ENCODE data around the gene C1orf167.

C1orf167 gene

DNA sequence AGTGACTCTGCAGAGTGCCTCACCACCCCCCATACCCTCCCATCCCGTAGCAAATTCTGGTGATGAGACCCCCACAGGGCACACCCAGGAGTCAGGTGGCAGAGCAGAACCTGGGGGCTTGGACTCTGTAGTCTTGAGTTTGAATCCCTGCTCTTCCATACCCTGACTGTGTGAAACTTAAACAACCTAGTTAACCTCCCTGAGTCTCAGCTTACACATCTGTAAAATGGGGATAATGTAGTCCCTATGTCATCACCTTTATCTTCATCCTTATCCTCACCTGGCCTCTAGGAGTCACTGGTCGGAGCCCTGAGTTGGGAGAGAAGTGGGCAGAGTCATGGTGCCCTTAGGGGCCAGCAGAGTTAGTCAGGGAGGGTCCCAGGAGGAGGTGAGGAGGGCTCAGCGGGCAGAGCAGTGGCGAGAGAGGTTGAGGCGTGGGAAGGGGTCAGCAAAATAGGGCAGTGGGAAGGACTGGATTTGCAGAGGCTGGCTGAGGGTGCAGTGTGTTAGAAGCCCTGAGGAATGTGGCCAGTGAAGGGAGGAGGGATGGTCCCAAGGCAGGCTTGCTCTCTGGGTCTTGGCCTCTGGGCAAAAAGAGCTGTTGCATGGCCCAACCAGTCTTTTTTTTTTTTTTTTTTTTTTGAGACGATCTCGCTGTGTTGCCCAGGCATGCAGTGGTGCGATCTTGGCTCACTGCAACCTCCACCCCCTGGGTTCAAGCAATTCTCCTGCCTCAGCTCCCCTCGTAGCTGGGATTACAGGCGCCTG, 18.6 kb downstream of the C1orf167 start:
- no peak overlapping the region for H3K4me3 ChIP-seq (ENCODE audit: low read length)
- DNase-seq (ENCODE audit: low read depth, low spot score): no peak

DNA sequence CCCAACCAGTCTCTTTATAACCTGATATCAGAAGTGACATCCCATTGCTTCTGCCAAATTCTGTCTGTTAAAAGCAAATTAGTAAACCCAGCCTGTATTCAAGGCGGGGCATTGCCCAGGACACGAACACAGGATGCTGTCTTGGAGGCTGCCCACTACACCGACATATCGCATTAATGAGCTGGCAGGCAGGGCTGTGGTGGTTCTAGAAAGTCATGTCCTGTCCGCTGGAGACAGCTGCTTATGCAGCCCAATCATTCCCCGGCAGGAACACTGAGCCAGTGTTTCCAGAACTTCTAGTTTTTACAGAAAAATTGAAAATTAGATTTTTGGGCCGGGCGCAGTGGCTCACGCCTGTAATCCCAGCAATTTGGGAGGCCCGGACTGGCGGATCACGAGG, 19.3 kb downstream of the C1orf167 start:
- DNase-seq (ENCODE audit: low read depth, low spot score): no peak

DNA sequence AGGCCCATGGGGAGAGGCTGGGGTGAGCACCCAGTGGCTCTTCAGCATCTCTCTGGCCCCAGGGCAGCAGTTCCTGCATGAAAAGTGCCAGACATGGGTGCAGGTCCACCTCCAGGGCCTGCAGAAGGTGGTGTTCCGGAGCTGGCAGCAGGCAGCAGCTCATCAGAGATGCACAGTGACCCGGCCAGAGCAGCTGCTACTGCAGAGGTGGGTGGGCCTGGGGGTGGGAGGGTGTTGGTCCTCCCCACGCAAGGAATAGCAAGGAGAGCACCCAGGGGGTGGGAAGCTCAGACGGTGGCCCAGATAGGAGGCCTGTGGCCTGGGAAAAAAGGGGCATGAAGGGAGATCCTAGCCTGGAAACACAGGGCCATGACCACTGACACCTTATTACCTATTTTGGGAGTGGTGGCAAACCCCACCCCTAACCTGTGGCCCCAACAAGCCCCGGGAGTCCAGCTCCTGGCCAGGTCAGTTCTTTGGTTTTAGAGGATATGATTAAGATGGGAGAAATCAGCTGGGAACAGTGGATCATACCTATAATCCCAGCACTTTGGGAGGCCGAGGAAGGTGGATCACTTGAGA, 20.2 kb downstream of the C1orf167 start:
- no peak for DNase-seq (ENCODE audit: low read depth, low spot score)
- H3K4me3 ChIP-seq (ENCODE audit: low read length): no peak overlapping the region

More for the DNA sequence above, 19.3 kb downstream of the C1orf167 start:
- no peak overlapping the region for H3K4me3 ChIP-seq (ENCODE audit: low read length)

DNA sequence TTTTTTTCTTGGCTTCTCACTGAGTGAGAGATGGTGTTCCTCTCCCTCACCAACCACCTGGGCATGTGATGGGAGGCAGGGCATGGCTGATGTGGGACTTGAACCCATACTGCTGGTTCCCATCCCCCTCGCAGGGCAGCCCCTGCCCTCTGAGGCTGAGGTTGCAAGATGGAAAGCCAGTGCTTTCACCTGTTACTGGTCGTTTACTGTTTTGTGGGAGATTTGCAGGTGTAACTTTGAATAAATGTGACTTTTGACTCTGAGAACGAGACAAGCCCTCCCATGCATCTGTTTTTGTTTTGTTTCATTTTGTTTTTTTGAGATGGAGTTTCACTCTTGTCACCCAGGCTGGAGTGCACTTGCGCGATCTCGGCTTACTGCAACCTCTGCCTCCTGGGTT, 21.6 kb downstream of the C1orf167 start:
- no peak overlapping the region for H3K4me3 ChIP-seq (ENCODE audit: low read length)
- no peak for DNase-seq (ENCODE audit: low read depth, low spot score)

DNA sequence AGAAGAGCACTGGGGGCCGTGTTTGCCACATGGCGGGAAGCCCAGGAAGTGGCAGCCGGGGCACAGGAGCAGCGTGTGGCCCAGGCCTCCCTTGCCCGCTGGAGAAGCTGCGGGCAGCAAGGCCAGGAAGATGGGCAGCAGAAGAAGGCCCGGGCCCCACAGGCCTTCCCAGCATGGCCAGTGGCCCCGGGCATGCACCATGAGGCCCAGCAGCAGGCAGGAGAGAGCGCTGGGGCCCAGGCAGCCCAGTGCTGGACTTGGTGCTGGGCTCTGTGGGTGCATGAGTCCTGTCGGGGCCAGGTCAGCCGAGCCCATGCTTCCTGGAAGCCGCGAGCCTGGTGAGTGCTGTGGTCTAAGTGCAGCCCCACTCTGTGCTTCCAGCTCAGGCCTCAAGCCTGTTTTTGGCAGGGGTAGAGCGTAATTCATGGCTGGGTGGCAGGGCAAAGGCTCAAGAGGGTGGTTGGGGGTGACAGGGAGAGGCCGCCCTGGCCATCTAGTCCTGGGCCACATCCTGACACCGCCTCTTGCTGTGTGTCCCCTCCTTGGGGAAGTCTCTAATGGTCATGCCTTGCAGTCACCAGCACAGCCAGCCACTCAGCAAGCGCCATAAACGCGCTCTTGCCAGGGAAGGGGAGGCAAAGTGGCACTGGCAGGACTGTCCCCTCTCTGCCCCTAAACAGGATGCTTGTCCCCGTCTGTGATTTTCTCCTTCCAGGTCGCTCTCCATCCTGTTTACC, 22.4 kb downstream of the C1orf167 start:
- DNase-seq (ENCODE audit: low read depth, low spot score): no peak
- no peak overlapping the region for H3K4me3 ChIP-seq (ENCODE audit: low read length)

DNA sequence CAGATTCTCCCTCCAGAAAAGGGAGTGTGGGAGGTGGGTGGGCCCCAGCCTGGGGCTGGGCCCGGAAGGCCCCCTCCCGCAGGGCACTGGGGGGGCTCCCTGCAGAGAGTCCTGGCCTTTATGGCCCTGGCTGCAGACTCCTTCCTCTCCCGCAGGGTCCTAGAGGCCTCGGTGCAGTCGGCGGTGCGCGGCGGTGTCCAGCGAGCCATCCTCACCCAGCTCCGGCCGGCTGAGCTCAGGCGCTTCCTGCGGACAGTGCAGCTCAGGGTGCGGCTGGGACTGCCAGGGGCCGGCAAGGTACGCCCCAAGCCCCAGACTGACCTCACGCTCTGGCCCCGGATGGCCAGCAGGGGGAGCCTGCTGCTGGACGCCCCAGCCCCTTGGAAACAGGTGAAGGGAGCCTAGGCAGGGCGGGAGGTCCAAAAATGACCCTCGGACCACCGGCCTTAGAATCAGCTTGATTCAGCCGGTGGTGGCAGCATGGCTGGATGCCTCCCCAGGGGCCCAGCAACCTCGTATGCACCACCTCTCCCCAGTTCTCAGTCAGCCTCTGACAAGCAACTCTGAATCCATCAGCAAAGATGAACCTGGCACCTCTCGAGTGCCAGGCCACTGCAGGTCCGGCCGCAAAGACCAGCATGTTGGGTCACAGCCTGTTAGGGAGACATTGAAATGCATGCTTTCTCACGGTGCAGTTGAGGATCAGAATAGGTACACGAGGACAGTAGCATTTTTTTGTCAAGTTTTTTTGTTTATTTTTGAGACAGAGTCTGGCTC, 23.2 kb downstream of the C1orf167 start:
- no peak for DNase-seq (ENCODE audit: low read depth, low spot score)
- no peak overlapping the region for H3K4me3 ChIP-seq (ENCODE audit: low read length)

DNA sequence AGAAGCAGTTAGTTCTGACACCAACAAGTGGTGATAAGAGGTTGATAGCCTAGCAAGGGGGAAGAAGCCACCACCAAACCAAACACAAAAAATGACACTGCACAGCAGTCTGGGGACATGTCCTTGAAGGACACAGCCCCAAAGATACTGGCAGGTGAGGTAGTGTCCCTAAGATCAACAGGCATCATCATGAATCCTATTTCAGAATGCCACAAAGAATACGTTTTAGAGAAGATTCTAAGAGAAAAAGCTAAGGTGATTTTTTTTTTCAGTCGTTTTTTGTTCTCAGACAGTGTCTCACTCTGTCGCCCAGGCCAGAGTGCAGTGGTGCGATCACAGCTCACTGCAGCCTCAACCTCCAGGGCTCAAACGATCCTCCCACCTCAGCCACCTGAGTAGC, 24.2 kb downstream of the C1orf167 start:
- H3K4me3 ChIP-seq (ENCODE audit: low read length): no peak overlapping the region
- no peak for DNase-seq (ENCODE audit: low read depth, low spot score)

DNA sequence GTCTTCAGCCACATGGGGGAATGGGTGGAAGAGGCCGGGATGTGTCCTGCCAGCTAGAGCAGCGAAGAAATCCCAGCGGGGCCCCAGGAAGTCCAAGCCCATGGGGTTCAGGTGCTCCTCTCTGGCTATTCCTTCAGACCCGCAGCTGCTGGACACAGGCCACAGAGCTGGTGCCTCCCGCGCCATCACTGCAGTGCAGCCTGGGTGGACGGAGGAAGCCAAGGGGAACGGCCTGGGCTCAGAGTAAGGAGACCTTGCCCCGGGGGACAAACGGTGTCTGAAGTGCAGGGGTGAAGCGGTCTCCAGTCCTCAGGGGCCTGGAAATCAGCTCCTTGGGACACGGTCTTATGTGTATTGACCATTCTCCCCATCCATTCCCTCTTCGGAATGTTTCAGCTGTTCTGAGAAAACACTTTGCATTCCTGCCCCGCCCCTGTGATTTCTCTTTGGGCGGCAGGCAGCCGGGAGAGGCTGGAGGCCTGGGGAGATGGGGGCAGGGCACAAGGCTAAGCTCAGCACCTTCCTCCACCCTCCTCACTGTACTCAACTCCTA, 25.3 kb downstream of the C1orf167 start:
- H3K4me3 ChIP-seq (ENCODE audit: low read length): no peak overlapping the region
- no peak for DNase-seq (ENCODE audit: low read depth, low spot score)

DNA sequence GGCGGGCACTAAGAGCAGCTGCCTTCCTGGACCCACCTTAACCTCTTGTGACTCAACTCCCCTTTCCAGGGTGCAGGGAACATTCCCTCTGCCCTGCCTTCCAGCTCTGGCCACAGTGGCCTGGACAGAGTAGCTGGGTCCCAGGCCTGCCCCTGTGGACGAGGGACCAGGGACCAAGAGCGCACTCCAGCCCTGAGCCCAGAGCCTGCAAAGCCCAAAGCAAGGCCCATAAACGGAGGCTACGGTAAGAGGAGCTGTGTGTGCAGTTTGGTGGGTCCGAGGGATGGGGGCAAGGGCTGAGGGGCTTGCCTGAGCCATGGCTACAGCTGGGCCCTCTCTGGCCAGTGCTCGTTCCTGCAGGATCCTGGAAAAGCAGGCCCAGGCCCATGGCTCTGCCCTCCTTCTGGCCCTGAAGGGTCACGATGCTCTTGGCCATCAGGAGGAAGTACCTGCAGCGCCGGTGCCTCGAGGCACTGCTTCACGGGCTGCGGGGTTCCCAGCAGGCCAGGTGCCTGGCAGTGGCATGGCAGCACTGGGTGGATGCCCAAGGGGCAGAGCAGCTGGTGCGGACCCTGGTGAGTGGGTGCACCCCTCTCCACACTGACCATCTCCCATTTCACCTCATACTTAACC, 25.9 kb downstream of the C1orf167 start:
- H3K4me3 ChIP-seq (ENCODE audit: low read length): no peak overlapping the region
- no peak for DNase-seq (ENCODE audit: low read depth, low spot score)

DNA sequence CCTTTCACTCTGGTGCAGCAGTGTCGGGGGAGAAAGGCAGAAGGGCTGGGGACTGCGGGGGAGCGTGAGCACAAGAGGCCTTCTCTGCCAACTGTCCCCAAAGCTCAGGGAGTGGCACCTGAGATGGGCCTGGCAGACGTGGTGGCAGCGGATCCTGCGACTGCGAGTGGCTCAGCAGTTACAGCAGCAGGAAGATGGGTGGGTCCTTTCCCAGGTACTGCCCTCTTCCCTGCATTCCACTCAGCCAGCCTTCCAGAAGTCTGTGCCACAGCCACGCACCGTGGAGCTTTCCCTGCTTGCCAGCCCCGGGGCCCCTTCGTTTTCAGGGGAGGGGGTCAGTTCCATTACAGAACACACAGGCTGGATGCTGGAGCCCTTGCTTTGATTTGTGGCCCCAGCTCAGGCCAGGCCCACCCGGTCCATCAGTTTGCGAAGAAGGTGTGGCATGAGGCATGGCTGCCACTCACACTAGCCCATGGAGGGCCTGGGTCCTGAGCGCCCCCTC, 26.6 kb downstream of the C1orf167 start:
- no peak for DNase-seq (ENCODE audit: low read depth, low spot score)
- H3K4me3 ChIP-seq (ENCODE audit: low read length): no peak overlapping the region

DNA sequence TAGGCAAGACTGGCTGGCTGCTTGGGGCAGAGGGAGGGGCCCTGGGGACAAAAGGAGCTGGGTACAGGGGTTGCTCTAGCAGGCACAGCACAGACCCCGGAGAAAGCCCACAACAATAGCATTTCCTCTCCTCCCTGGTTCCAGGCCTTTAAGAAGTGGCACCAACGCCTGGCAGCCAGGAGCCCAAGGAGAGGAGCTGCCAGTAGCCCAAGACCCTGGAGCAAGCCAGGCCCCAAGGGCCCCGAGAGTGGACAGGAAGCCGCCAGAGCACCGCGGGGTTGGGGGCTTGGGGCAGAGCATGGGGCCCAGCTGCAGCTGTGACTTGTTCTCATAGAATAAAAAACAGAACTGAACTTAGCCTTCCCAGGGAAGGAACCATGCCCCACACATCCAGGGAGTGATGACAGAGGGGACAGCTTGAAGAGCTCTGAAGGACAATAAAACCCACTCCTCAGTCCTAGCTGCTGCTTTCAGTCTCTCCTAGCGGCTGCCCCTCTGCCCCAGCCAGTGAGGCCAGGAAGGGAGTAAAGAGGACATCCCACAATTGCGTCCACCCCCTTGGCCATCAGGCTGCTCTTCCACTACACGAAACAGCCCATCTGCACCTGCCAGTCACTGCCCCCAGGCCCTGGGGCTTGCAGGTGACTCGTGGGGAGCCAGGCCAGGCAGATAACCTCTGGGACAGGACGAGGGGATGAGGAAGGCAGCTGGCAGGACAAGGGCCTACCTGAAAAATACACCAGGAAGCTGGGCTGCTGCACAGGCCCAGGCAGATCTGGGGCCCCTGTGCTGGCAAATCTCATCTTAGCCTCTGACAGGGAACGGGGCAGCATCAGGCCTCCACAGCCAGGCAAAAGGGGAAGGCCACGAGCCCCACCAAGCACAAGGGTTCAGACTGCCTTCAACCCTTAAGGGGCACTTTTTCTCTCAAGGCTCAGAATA, 27.4 kb downstream of the C1orf167 start:
- no peak for DNase-seq (ENCODE audit: low read depth, low spot score)

DNA sequence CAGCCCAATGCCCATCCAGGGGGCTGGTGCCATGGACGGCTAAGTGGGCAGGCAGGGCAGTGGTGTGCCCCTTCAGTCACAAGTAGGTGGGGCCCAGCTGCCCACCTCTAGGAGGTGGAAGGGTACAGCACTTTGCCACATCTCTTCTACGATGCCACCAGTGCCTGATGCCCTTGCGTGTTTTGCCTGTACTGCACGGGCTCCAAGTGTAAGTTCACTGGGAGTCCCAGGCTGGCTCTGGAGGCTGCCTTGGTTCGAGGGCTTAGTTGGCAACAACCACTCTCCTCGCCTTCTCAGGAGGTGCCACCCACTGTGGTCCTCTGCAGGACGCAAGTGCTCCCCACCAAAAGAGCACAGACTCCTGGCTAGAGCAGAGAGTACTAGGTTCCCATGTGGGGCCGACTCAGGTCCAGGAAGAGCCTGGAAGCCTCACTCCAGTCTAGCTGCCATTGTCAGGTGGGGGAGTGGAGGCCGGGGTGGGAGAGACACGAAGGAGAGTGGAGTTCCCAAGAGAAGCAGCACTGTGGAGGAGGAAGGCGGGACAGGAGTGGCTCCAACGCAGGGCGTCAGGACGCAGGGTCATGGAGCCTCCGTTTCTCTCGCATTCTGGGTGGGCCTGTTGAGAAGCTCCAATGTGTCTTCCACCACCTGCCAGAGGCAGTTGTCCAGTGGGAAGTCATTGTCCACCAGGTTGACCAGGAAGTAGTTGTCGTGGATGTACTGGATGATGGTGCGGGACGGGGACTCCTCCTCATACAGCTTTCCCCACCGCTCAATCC, 28.3 kb downstream of the C1orf167 start:
- H3K4me3 ChIP-seq (ENCODE audit: low read length): no peak overlapping the region
- no peak for DNase-seq (ENCODE audit: low read depth, low spot score)

More for the DNA sequence above, 27.4 kb downstream of the C1orf167 start:
- H3K4me3 ChIP-seq (ENCODE audit: low read length): no peak overlapping the region

DNA sequence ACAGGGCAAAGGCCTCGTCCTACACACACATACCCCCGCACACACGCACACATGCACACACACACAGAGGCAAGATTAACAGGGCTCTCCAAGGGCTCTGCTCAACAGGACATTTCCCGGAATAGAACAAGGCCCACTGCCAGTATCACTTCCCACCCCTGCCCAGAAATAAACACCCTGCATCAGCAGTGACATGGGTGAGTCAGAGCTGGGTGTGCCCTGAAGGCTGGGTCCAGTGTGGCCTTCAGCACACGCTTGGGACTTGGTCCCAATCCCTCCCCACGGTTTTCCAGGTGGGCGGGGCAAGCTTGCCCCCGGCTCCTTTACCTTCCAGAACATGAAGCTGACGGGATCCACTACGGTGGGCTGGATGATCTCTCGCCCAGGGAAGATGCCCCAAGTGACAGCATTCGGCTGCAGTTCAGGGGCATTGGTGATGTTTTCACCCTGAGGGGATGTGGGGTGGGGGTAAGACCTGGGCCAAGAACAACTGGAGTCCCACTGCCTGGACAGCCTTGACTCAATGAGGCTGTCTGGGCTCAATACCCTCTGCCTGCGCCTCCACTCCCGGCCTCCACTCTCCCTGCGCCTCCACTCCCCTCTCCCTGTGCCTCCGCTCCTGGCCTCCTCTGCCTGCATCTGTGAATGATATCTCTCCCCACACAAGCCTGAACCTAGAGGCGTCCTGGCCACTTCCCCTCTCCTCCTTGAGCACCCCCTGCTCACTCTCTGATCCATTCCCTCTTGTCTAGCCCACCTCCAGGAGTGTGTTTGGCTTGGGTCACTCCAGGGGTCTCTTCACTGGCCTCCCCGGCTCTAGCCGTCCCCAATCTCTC, 29.1 kb downstream of the C1orf167 start:
- H3K4me3 ChIP-seq (ENCODE audit: low read length): no peak overlapping the region
- no peak for DNase-seq (ENCODE audit: low read depth, low spot score)

DNA sequence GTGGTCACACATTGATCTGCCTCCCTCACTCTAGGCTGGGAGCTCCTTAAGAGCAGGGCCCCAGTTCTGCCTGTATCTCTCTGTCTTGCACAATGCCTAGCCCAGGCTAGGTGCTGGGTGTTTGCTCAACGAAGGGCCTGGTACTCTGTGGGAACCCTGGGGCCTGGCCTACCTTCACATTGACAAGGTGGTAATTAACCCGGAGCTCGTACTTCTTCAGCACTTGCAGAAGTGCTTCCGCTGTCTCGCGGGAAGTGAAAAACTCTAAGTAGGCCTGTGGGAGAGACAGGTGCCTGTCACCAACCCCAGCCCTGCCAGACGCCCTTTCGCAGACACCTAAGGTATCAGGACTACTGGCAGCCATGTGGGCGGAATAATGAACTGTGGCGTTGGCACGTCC, 30.1 kb downstream of the C1orf167 start:
- DNase-seq (ENCODE audit: low read depth, low spot score): no peak

DNA sequence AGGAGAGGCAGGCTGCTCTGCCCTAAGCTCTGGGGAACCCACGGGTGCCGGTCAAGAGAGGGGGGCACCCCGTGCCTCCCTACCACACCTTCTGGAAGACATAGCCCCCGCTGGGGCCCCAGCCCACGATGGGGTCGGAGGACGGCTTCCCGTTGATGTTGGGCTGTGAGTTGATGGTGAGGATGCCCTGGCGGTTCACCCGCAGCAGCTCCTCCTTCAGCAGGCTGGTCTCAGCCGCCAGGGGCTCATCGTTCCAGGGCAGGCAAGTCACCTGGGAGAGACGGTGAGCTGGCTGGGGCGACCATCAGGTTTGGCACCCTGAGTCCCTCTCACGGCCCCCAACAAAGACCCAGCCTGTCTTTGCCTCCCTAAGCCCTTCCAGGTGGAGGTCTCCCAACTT, 31.8 kb downstream of the C1orf167 start:
- no peak overlapping the region for H3K4me3 ChIP-seq (ENCODE audit: low read length)
- no peak for DNase-seq (ENCODE audit: low read depth, low spot score)

More for the DNA sequence above, 30.1 kb downstream of the C1orf167 start:
- H3K4me3 ChIP-seq (ENCODE audit: low read length): no peak overlapping the region
